GM23338 (cell line): ENCODE data around the gene DYNC2LI1. TPM values are rescaled to one million over a fixed set of nuclear protein-coding genes. Genes with fewer than 3 reads are reported as not detected.

Experiments
- ATAC-seq: fragments of 200-7000 bp; cut with Tn5 transposase; 3 replicates; pipeline ENCODE4 v1.9.1; 2020
- DNase-seq: peaks from one replicate; pipeline ENCODE4 v3.0.0-alpha.2; 2015; ENCODE audit warnings: low spot score
- H2AFZ ChIP-seq: fragments of 200-600 bp; sonication (generic); 2 replicates; pipeline ENCODE4 v1.8.0; 2016; ENCODE audit warnings: antibody characterized with exemption, mild to moderate bottlenecking, moderate library complexity
- H3F3A ChIP-seq: fragments of 200-600 bp; sonication (generic); replicated peaks from 2 replicates; pipeline ENCODE4 v1.8.0; 2017; ENCODE audit warnings: antibody characterized with exemption, mixed run types, low read depth
- H3K27ac ChIP-seq: fragments of 200-600 bp; sonication (generic); 2 replicates; pipeline ENCODE4 v1.6.1; 2016; ENCODE audit warnings: low read depth
- H3K27me3 ChIP-seq: fragments of 200-600 bp; sonication (generic); 2 replicates; pipeline ENCODE4 v1.8.0; 2016; ENCODE audit warnings: mild to moderate bottlenecking, mixed run types, moderate library complexity; ENCODE audit not compliant: insufficient read depth
- H3K36me3 ChIP-seq: fragments of 200-600 bp; sonication (generic); 2 replicates; pipeline ENCODE4 v1.8.0; 2016; ENCODE audit warnings: mild to moderate bottlenecking; ENCODE audit not compliant: insufficient read depth
- H3K4me1 ChIP-seq: fragments of 200-600 bp; sonication (generic); 2 replicates; pipeline ENCODE4 v1.8.0; 2016; ENCODE audit warnings: mild to moderate bottlenecking, moderate library complexity; ENCODE audit not compliant: insufficient read depth
- H3K4me2 ChIP-seq: fragments of 200-600 bp; sonication (generic); 2 replicates; pipeline ENCODE4 v1.7.1; 2017; ENCODE audit warnings: mixed run types
- H3K4me3 ChIP-seq: fragments of 200-600 bp; sonication (generic); 2 replicates; pipeline ENCODE4 v1.6.1; 2016; ENCODE audit warnings: mixed run types
- H3K79me2 ChIP-seq: fragments of 200-600 bp; sonication (generic); replicated peaks from 2 replicates; pipeline ENCODE4 v1.8.0; 2017; ENCODE audit warnings: mild to moderate bottlenecking; ENCODE audit not compliant: insufficient read depth
- H3K9me2 ChIP-seq: fragments of 200-600 bp; sonication (generic); 2 replicates; pipeline ENCODE4 v1.8.0; 2017; ENCODE audit not compliant: insufficient read depth
- H4K20me1 ChIP-seq: fragments of 200-600 bp; sonication (generic); replicated peaks from 2 replicates; pipeline ENCODE4 v1.8.0; 2017; ENCODE audit warnings: mild to moderate bottlenecking; ENCODE audit not compliant: insufficient read depth
- H3K27ac Mint-ChIP-seq: 2 replicates; pipeline ENCODE4 v1.8.0; 2020; ENCODE audit warnings: inconsistent platforms, mild to moderate bottlenecking, moderate library complexity, mixed read lengths
- H3K27me3 Mint-ChIP-seq: 3 replicates; pipeline ENCODE4 v1.8.0; 2022; ENCODE audit warnings: low read depth, mild to moderate bottlenecking, moderate library complexity, mixed read lengths, inconsistent platforms; ENCODE audit not compliant: insufficient read depth, poor library complexity
- H3K36me3 Mint-ChIP-seq: 3 replicates; pipeline ENCODE4 v1.8.0; 2021; ENCODE audit warnings: low read depth, mild to moderate bottlenecking, inconsistent platforms, moderate library complexity, mixed read lengths
- H3K4me1 Mint-ChIP-seq: 3 replicates; pipeline ENCODE4 v1.8.0; 2020; ENCODE audit warnings: mild to moderate bottlenecking, inconsistent platforms, mixed read lengths
- H3K4me3 Mint-ChIP-seq: 3 replicates; pipeline ENCODE4 v1.8.0; 2021; ENCODE audit warnings: moderate library complexity, mild to moderate bottlenecking, inconsistent platforms, mixed read lengths
- H3K9me3 Mint-ChIP-seq: 3 replicates; pipeline ENCODE4 v1.8.0; 2020; ENCODE audit warnings: moderate library complexity, mild to moderate bottlenecking, inconsistent platforms, mixed read lengths
- CREB1 ChIP-seq: fragments of 250-450 bp; sonication (Bioruptor Pico); IDR thresholded peaks from 2 replicates; pipeline ENCODE4 v1.5.0; 2020; ENCODE audit warnings: low read depth, mild to moderate bottlenecking, moderate library complexity
- CTCF ChIP-seq, 2 experiments: fragments of 200-600 bp in 1 of 2; sonication (generic) in 1 of 2; conservative IDR thresholded peaks; 2 replicates each; pipeline versions ENCODE4 v1.5.1 to v1.6.1; 2016 to 2017; ENCODE audit warnings: antibody characterized with exemption in 2 of 2, low read depth in 2 of 2, mild to moderate bottlenecking in 2 of 2, moderate library complexity in 1 of 2
- ETS1 ChIP-seq: IDR thresholded peaks from 2 replicates; pipeline ENCODE4 v1.6.1; 2016; ENCODE audit warnings: antibody characterized with exemption
- EZH2 ChIP-seq: fragments of 200-600 bp; sonication (generic); IDR thresholded peaks from one replicate; pipeline ENCODE4 v1.8.0; 2017; ENCODE audit warnings: antibody characterized with exemption, mild to moderate bottlenecking, low read depth; ENCODE audit not compliant: unreplicated experiment
- EZH2phosphoT487 ChIP-seq: fragments of 200-600 bp; sonication (generic); IDR thresholded peaks from one replicate; pipeline ENCODE4 v1.8.1; 2018; ENCODE audit warnings: antibody characterized with exemption; ENCODE audit not compliant: unreplicated experiment
- JUNB ChIP-seq: IDR thresholded peaks from one replicate; pipeline ENCODE4 v1.6.1; 2016; ENCODE audit warnings: antibody characterized with exemption; ENCODE audit not compliant: unreplicated experiment
- POLR2AphosphoS5 ChIP-seq: IDR thresholded peaks from 2 replicates; pipeline ENCODE4 v1.6.1; 2016; ENCODE audit warnings: antibody characterized with exemption, low read depth
- REST ChIP-seq: IDR thresholded peaks from one replicate; pipeline ENCODE4 v1.6.1; 2018; ENCODE audit warnings: antibody characterized with exemption; ENCODE audit not compliant: unreplicated experiment
- STAT1 ChIP-seq: IDR thresholded peaks from one replicate; pipeline ENCODE4 v1.6.1; 2016; ENCODE audit warnings: antibody characterized with exemption; ENCODE audit not compliant: unreplicated experiment
- ZNF114 ChIP-seq: fragments of 250-450 bp; sonication (Bioruptor Pico); IDR thresholded peaks from 2 replicates; pipeline ENCODE4 v1.5.0; 2020; ENCODE audit warnings: mild to moderate bottlenecking, moderate library complexity
- ZNF331 ChIP-seq: fragments of 250-450 bp; sonication (Bioruptor Pico); IDR thresholded peaks from 2 replicates; pipeline ENCODE4 v1.5.0; 2020; ENCODE audit warnings: low read depth, mild to moderate bottlenecking, moderate library complexity
- polyA plus RNA-seq: library from polyadenylated mRNA; unstranded; fragments of >200 nt; fragmentation: Nextera tagmentation; extraction: Ambion mirVana; gene quantifications from 2 replicates; pipeline ENCODE4 v1.2.1, GENCODE V29; 2016
- total RNA-seq: library from RNA; depleted of rRNA; stranded (reverse); fragments of >200 nt; shearing (Covaris generic); gene quantifications from 2 replicates; pipeline ENCODE4 v1.2.3, GENCODE V29; 2014

The DYNC2LI1 gene
- total and polyA plus RNA-seq, 2 experiments from 2014 or later = 8.4 to 11.5 TPM

GRCh38 chr2:43736637-43737036 is 37.2 kb upstream of the DYNC2LI1 start:
- no peak overlapping the region for H2AFZ ChIP-seq
- no peak for DNase-seq
- no peaks in the 10 kb centered on the region for H3K36me3 ChIP-seq
- no peak overlapping the region for H3K4me3 ChIP-seq
- H3K4me2 ChIP-seq = no peak overlapping the region
- no peak overlapping the region for H3K27ac ChIP-seq
- no peaks in the 10 kb centered on the region for H3F3A ChIP-seq
- H3K9me2 ChIP-seq = no peaks in the 10 kb centered on the region
- Mint-ChIP-seq H3K36me3 (no peaks in the 10 kb centered on the region), H3K4me1 (peaks cover 5% of the 10 kb centered on the region; the same call in 2 of the 3 replicates), H3K27ac (no peak overlapping the region), H3K9me3 (no peaks in the 10 kb centered on the region), H3K4me3 (no peak overlapping the region), H3K27me3 (no peaks in the 10 kb centered on the region)
- no peaks in the 10 kb centered on the region for H3K27me3 ChIP-seq
- TF ChIP-seq JUNB (no peak), ETS1 (no peak), CTCF (conservative IDR thresholded peaks at IDR 0.05; ENCODE audit: low read depth in 2 of 2) (no peak), POLR2AphosphoS5 (no peak), CREB1 (CRISPR knock-in tag) (no peak), ZNF114 (CRISPR knock-in tag) (no peak)
- no peaks in the 10 kb centered on the region for H3K79me2 ChIP-seq
- no peaks in the 10 kb centered on the region for H3K4me1 ChIP-seq
- no peaks in the 10 kb centered on the region for H4K20me1 ChIP-seq
- ATAC-seq = no peak

GRCh38 chr2:43737097-43737854 is 36.6 kb upstream of the DYNC2LI1 start:
- ATAC-seq = peak; percentile 46; the same call in 2 of the 3 replicates
- no peak overlapping the region for H3K4me3 ChIP-seq
- no peak overlapping the region for H3K27ac ChIP-seq
- Mint-ChIP-seq H3K4me1 (peaks cover 5% of the 10 kb centered on the region; the same call in 2 of the 3 replicates), H3K9me3 (no peaks in the 10 kb centered on the region), H3K36me3 (no peaks in the 10 kb centered on the region), H3K4me3 (no peak overlapping the region), H3K27me3 (no peaks in the 10 kb centered on the region), H3K27ac (no peak overlapping the region)
- H3K9me2 ChIP-seq = no peaks in the 10 kb centered on the region
- H3K36me3 ChIP-seq = no peaks in the 10 kb centered on the region
- H3K79me2 ChIP-seq = no peaks in the 10 kb centered on the region
- no peaks in the 10 kb centered on the region for H4K20me1 ChIP-seq
- H3K27me3 ChIP-seq = no peaks in the 10 kb centered on the region
- no peaks in the 10 kb centered on the region for H3F3A ChIP-seq
- H3K4me1 ChIP-seq = no peaks in the 10 kb centered on the region
- DNase-seq = no peak
- H2AFZ ChIP-seq = no peak overlapping the region
- no peak overlapping the region for H3K4me2 ChIP-seq
- TF ChIP-seq POLR2AphosphoS5 (no peak), ETS1 (no peak), REST (no peak), EZH2 (no peak), CTCF (conservative IDR thresholded peaks at IDR 0.05; ENCODE audit: low read depth in 2 of 2) (no peak), JUNB (no peak), ZNF331 (CRISPR knock-in tag) (no peak), EZH2phosphoT487 (no peak), STAT1 (no peak)
